Endothelial cell (in vitro differentiated cells): Measurements from ENCODE around the gene LUZP1. TPM values are rescaled to one million over a fixed set of nuclear protein-coding genes. Genes with fewer than 3 reads are reported as not detected.
A peak's percentile ranks its signal among the peaks of the same experiment; 100 is the strongest.

Experiments used
- DNase-seq: peaks from one replicate; pipeline ENCODE4 v3.0.0; 2021; ENCODE audit warnings: low spot score
- H3K27ac Mint-ChIP-seq: one replicate; pipeline ENCODE4 v1.8.0; 2021; ENCODE audit warnings: mixed read lengths, inconsistent platforms; ENCODE audit not compliant: unreplicated experiment
- H3K27me3 Mint-ChIP-seq: one replicate; pipeline ENCODE4 v1.8.0; 2021; ENCODE audit warnings: mild to moderate bottlenecking, moderate library complexity, mixed read lengths, inconsistent platforms; ENCODE audit not compliant: unreplicated experiment
- H3K36me3 Mint-ChIP-seq: one replicate; pipeline ENCODE4 v1.8.0; 2021; ENCODE audit warnings: mild to moderate bottlenecking, low read depth, mixed read lengths, inconsistent platforms; ENCODE audit not compliant: unreplicated experiment
- H3K4me1 Mint-ChIP-seq: one replicate; pipeline ENCODE4 v1.8.0; 2021; ENCODE audit warnings: mild to moderate bottlenecking, mixed read lengths, inconsistent platforms; ENCODE audit not compliant: unreplicated experiment
- H3K4me3 Mint-ChIP-seq: one replicate; pipeline ENCODE4 v1.8.0; 2021; ENCODE audit warnings: mild to moderate bottlenecking, mixed read lengths, inconsistent platforms; ENCODE audit not compliant: unreplicated experiment
- H3K9me3 Mint-ChIP-seq: one replicate; pipeline ENCODE4 v1.8.0; 2021; ENCODE audit warnings: mixed read lengths, inconsistent platforms; ENCODE audit not compliant: unreplicated experiment
- total RNA-seq: library from RNA; stranded (reverse); fragmentation: NEBNext Ultra II Directional; extraction: Animal tissue kit (Norgen Biotek cat#: 25700); gene quantifications from one replicate; pipeline ENCODE4 v1.2.1, GENCODE V29; 2021; ENCODE audit not compliant: unreplicated experiment
- TF ChIP-seq, protein P1 (sequence below): fragments of 200-600 bp; sonication (generic); IDR thresholded peaks from one replicate; pipeline ENCODE4 v1.5.0; 2021; ENCODE audit warnings: antibody characterized with exemption; ENCODE audit not compliant: unreplicated experiment

LUZP1 gene
- total RNA-seq, 1 donor from 2014 or later = 103 TPM

DNA sequence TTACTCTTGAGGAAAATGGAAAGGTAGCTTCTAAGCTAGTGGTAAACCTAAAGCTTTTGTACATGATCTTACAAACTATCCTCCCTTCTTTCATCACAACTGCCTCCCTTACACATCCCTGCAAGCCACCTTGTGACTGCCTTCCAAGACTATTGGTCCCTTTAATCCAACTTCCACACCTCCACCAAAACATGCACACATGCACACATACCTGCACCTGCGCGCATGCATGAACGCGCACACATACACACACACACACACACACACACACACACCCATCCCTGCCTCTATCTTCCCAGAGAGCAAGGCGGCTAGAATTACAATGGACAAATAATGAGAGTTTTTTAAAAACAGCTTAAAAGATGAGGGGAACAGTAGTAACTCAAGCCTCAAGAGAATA is 58.3 kb downstream of the LUZP1 start:
- Mint-ChIP-seq H3K4me3 (peak overlapping the region; percentile 11), H3K4me1 (peaks cover 28% of the 10 kb centered on the region), H3K27me3 (peaks cover 10% of the 10 kb centered on the region), H3K27ac (peak overlapping the region; percentile 10), H3K9me3 (no peaks in the 10 kb centered on the region), H3K36me3 (peaks cover 21% of the 10 kb centered on the region)
- DNase-seq = no peak
- TF ChIP-seq, protein P1, sequence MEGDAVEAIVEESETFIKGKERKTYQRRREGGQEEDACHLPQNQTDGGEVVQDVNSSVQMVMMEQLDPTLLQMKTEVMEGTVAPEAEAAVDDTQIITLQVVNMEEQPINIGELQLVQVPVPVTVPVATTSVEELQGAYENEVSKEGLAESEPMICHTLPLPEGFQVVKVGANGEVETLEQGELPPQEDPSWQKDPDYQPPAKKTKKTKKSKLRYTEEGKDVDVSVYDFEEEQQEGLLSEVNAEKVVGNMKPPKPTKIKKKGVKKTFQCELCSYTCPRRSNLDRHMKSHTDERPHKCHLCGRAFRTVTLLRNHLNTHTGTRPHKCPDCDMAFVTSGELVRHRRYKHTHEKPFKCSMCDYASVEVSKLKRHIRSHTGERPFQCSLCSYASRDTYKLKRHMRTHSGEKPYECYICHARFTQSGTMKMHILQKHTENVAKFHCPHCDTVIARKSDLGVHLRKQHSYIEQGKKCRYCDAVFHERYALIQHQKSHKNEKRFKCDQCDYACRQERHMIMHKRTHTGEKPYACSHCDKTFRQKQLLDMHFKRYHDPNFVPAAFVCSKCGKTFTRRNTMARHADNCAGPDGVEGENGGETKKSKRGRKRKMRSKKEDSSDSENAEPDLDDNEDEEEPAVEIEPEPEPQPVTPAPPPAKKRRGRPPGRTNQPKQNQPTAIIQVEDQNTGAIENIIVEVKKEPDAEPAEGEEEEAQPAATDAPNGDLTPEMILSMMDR = no peak

DNA sequence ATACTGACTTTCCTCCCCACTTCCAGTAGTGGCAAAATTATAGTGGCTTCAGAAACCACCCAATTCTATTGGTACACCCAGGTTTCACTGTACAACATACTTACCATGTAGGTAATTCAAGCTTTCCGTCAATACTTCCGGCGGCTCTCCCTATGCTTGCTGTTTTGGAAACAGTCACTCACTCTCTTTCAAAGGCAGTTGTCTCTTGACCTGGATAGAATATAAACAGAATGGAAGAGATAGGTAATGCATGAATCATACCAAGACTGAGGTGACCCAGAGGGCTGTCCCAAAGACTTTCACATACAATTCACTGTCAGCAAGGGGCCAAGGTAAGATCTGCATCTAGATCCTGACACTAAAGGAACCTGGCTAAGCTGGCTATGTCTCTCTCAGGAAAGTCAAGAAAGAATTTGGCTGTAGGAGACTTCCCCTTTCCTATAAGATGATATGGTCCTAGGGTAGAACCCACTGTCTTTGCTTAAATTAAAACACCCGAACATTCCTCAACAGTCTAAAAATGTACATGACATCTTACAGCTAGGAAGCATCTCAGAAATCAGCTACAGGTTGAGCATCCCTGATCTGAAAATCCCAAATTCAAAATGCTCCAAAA is 59.6 kb downstream of the LUZP1 start:
- H3K9me3 Mint-ChIP-seq = no peaks in the 10 kb centered on the region
- peak overlapping the region; percentile 20 for H3K27ac Mint-ChIP-seq
- DNase-seq = no peak
- no peak overlapping the region for H3K4me3 Mint-ChIP-seq
- TF ChIP-seq, protein P1 = no peak
- H3K4me1 Mint-ChIP-seq = peaks cover 15% of the 10 kb centered on the region
- peaks cover 25% of the 10 kb centered on the region for H3K36me3 Mint-ChIP-seq
- peaks cover 9% of the 10 kb centered on the region for H3K27me3 Mint-ChIP-seq

DNA sequence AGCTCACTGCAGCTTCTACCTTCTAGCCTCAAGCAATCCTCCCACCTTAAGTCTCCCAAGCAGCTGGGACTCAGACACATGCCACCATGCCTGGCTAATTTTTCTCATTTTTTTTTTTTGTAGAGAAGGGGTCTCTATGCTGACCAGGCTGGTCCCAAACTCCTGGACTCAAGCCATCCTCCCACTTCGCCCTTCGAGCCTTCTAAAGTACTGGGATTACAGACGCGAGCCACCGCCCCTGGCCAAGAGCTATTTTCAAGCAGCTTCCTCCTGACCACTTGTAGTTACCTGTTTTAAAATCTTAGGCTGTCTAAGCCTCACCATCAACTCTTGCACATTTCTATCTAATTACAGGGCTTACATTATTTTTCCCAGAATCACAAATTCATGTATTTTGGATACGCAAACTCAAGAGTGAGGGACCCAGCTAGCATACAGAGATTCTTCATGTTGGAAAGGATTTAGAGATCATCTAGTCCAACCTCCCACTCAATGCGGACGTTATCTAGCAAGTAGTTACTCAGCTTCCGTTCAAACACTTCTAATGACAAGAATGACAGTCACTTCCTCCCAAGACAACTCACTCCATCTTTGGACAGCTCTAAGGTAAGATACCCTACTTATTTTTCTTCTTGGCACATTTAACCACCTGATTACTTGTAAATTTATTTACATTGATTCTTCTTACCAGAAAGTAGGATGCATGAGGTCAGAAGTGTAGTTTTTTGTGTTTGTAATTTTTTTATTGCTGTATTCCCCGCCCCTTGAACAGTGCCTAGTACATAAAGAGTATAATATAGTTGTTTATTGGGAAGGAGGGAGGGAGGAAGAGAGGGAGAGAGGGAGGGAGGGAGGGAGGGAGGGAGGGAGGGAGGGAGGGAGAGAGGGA is 65.4 kb downstream of the LUZP1 start:
- Mint-ChIP-seq H3K36me3 (peaks cover 26% of the 10 kb centered on the region), H3K27me3 (peaks cover 8% of the 10 kb centered on the region), H3K27ac (peak overlapping the region; percentile 81), H3K9me3 (no peaks in the 10 kb centered on the region), H3K4me1 (peaks cover 44% of the 10 kb centered on the region), H3K4me3 (peak overlapping the region; percentile 27)
- TF ChIP-seq, protein P1 = no peak
- no peak for DNase-seq

DNA sequence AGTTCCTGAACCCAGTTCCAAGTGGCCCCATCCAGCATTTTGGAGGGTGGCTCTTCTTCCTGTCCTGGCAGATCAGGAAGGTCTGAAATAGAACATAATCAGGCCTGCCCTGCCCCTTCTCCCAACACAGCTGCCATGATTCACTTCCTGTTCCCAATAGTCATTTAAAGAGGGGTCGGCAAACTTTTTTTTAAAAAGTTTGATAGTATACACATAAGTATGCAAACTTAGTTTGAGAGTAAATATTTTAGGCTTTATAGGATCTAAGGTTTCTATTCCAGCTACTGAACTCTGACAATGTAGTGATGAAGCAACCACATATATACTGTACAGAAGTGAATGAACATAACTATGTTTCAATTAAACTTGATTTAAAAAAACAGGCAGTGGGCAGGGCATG is 66.4 kb downstream of the LUZP1 start:
- peak overlapping the region; percentile 65 for H3K4me3 Mint-ChIP-seq
- peaks cover 3% of the 10 kb centered on the region for H3K27me3 Mint-ChIP-seq
- TF ChIP-seq, protein P1 = no peak
- peak overlapping the region; percentile 73 for H3K27ac Mint-ChIP-seq
- H3K9me3 Mint-ChIP-seq = no peaks in the 10 kb centered on the region
- peaks cover 25% of the 10 kb centered on the region for H3K36me3 Mint-ChIP-seq
- peaks cover 45% of the 10 kb centered on the region for H3K4me1 Mint-ChIP-seq
- no peak for DNase-seq

DNA sequence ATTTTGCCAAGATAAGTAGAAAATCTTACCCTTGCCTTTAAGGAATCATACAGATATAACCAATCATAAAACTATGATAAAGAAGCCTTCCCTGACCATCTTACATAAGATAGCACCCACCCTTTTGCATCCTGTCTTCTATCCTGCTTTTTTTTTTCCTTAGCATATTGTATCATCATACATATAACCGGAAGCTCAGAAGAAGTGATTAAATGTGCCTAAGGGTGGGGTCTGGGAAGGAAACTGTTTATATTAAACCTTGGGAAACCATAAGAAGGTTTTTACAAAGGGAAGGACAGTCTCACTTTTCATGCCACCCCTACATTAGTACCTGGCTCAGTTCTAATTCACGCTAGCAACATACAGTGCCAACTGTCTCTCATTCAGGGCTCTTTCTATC is 66.8 kb downstream of the LUZP1 start:
- TF ChIP-seq, protein P1 = no peak
- H3K27ac Mint-ChIP-seq = peak overlapping the region; percentile 73
- H3K36me3 Mint-ChIP-seq = peaks cover 23% of the 10 kb centered on the region
- peak overlapping the region; percentile 65 for H3K4me3 Mint-ChIP-seq
- H3K27me3 Mint-ChIP-seq = peaks cover 3% of the 10 kb centered on the region
- H3K4me1 Mint-ChIP-seq = peaks cover 45% of the 10 kb centered on the region
- DNase-seq = no peak
- H3K9me3 Mint-ChIP-seq = no peaks in the 10 kb centered on the region
